A549 treated with Hydrocortisone at 1 μM for 4 hours (cell line): ENCODE results near the gene IGSF5. TPM values are rescaled to one million over a fixed set of nuclear protein-coding genes. Genes with fewer than 3 reads are reported as not detected.

Source experiments
- total RNA-seq: library from RNA; stranded (reverse); fragments of 200-300 nt; extraction: Qiagen RNA extraction; gene quantifications from 5 replicates; pipeline ENCODE4 v1.2.3, GENCODE V29; 2022

IGSF5 gene
- total RNA-seq, result not detected in 5 replicates

GRCh38 chr21:39744883-39745282 is at the start of gene IGSF5:
TSS of gene IGSF5 (plus strand) at chr21:39745183. CDS start at chr21:39745510, 327 bp downstream.

Other genes with a start within 250 kb of the IGSF5 start
- gene B3GALT5, start 132.2 kb upstream of the IGSF5 start, total RNA-seq, result 0.13 to 0.20 TPM (median 0.13 TPM) in 5 replicates
- not detected in 5 replicates for gene PCP4, start 122.3 kb downstream of the IGSF5 start, total RNA-seq